GM19455 (cell line): ENCODE data around the gene TBC1D2B.
A peak's percentile ranks its signal among the peaks of the same experiment; 100 is the strongest.

ENCODE experiments used
- ATAC-seq: cut with Tn5 transposase; IDR thresholded peaks from one replicate; pipeline ENCODE4 v1.9.1; 2021; ENCODE audit not compliant: unreplicated experiment

Gene TBC1D2B

DNA sequence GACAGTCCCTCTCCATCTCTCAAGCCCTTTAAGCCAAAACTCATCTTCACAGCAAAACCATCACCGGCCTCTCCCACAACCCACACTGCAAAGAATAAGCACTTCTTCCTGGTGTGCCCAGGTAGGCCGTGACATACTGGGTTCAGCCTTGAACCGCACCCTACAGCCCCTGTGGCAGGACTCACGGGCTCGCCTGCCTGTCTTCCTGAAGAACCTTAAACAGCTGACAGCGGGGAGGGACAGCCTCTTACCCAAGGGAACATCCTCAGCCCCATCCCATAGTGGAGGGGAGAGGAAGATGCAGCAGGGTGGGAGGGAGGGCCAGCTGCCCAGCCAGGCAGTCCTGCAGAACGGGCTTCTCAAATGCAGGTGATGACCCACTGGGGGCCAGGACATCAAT, 40.2 kb downstream of the TBC1D2B start:
- no peak for ATAC-seq

- no peak for ATAC-seq
Observed at GRCh38 chr15:78035861-78036476, 41.5 kb downstream of the TBC1D2B start.

- no peak for ATAC-seq
Observed at GRCh38 chr15:78035321-78035751, 42.2 kb downstream of the TBC1D2B start.

DNA sequence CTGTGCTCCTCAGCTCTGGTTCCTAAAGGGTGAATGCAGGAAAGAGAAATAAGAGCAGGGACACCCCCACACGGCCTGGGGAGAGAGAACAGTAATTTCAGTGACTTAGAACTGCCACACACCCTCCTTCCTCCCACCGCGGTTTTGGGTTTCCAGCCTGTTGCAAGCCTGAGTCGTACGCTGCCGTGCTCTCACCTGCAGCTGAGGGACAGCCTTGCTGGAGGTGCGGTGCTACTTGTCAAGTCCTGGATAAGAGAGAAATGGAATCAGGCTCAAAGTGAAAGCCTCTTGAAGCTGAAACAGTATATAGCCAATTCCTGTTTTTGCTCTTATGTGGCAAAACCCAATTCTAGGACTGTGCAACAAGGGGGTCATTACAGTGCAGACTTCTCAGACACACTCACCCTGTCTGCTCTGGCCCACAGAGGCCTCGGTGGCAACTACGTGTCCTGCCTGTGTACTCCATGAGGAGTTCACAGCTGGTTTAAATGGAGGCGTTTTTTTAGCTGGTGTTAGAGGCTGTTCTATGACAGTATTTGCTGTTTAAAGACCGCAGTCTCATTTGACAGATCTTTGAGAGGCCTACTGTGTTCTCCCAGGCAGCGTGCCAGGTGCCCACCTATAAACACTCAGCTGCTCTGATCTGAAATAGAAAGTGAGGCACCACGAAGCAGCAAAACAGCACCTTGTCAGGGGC, 42.9 kb downstream of the TBC1D2B start:
- ATAC-seq: peak; percentile 79

GRCh38 chr15:78033864-78034263, 43.6 kb downstream of the TBC1D2B start:
- no peak for ATAC-seq

DNA sequence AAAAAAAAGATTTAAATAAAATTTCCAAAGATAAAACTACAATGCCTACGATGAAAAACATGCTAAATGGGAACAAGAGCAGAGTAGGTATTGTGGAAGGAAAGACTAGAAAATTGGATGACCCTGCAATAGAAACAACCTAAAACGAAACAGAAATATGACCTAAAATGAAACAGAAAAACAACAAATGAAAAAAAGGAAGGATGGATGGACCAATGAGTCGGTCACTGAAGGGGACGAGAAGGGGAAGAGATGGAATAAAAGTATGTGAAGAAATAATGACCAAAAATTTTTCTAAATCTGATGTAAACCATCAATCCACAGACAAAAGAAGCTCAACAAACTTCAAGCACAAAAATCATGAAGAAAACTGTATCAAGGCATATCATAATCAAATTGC, 44.8 kb downstream of the TBC1D2B start:
- ATAC-seq: no peak

DNA sequence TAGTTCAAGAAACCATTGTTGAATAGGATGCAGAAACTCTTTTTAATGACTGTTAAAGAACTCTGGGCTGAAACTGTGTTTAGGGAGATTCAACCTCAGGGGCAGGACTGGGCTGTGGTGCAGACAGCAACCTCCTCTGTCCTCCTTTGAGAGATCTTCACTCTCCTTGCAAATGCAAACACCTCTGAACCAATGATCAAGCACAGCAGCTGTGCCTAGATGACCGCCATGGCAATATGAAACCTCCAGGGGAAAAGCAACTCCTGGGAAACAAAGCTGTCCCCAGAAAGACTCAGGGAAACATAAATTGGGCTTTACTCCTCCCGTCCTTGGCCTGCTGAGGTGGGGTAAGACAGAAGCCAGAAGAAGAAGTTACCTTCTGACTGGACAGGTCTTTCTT, 52.6 kb downstream of the TBC1D2B start:
- ATAC-seq: no peak

- ATAC-seq: no peak
Observed at GRCh38 chr15:78024519-78024870, 53.0 kb downstream of the TBC1D2B start.

GRCh38 chr15:78023865-78024518, 53.5 kb downstream of the TBC1D2B start:
- no peak for ATAC-seq

DNA sequence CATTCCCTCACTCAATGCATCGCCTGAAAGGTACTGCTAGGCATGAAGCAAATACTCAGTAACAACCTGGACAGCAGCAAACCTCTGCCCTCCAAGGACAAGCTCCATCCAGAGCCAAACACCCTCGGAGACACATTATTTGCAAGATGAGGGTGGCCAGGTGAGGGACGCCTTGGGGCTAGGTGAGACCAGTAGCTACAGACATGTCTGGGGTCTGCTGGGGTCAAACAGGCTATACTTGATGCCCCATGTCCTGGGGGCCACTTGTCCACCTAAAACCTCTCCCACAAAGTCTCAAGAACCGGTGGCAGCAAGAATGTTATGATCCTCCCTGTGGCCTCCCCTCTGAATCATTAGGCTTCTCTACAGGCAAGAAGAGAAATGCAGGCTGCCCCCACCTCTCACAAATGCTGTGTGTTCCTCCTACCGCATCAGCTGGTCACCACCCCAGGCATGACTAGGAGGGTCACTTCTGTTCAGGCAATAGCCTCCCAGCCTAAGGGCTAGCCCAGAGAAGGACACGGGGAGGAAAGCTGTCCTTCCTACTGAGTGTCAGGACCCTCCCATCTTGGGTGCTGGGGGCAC, 54.3 kb downstream of the TBC1D2B start:
- no peak for ATAC-seq

- no peak for ATAC-seq
Observed at GRCh38 chr15:78021761-78022160, 55.8 kb downstream of the TBC1D2B start.

DNA sequence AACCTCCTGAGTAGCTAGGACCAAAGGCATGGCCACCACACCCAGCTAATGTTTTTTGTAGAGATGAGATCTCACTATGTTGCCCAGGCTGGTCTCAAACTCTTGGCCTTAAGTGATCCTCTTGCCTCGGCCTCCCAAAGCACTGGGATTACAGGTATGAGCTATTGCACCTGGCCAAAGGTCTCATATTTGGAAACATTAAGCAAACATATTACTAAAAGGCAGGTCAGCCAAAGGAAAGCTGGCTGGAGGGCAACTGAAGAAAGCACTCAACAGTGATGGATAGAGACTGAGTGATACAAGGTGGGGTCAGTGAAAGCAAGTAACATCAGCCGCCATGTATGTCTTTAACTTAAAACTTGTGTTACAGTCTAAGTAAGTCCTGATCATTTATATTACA, 57.5 kb downstream of the TBC1D2B start:
- ATAC-seq: no peak

DNA sequence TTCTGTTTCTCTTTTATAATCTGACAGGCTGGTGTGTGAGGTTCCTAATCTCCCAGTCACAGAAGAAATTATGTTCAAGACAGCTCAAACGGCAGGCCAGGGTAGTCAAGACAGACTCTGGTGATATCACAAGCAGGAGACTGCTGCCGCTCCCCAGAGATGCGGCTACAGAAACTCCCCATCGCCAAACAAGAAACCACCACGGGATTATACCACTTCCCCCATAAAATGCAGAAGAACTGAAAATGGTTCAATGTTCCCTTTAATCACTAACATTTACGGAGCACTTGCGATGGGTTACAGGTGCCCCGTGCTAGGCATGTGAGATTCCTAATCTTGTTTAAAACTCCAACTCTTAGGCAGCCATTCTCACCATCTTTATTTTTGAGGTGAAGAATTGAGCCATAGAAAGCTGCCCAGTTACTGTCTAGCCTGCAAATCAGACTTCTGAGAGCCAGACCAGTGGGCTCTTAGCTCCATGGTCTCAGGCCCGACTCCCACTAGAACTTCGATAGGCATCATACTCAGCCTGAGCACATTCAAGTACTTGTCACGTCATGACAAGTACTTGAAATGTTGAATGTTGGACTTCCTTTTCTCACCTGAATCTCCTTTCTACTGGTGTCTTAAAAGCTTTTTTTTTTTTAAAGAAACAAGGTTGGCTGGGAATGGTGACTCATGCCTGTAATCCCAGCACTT, 58.4 kb downstream of the TBC1D2B start:
- ATAC-seq: no peak

- ATAC-seq: no peak
Observed at GRCh38 chr15:78018445-78018844, 59.1 kb downstream of the TBC1D2B start.

DNA sequence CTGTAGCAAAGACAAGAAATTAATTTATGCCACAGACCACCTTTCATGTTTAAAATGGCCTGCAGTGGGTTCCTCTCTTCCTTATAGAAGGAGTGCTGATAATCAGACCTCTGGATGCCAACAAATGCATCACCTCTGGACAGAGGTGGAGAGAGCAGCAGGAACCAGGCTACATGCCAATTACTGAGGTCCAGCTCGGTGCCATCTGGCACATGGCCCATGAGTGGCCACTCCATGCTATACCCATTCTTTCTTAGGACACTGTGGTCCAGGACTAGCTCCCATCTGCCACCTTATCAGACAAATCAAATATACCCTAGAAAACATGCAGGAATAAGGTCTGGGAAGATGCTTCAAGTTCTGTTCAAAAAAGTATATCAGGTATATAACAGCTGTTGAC, 60.7 kb downstream of the TBC1D2B start:
- ATAC-seq: no peak

DNA sequence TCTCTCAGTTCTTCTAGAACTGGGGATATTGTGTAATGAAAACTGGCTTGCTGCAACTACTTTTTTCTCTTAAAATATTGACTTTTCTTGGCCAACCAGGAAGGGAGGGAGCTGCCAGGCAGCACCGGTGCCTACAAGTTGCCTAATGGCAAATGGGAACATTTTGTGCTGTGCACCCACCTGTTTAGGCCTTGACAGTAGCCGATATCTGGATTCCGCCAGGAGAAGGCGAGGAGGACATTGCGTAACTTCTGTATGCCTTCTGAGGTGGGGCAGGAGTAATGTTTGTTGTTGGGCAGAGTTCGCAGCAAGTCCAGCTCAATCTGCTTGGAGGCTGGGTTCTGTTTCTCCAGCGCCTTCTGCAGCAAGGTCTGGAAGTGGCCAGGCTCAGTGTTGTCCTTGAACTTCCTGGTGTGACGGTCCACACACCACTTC, 64.9 kb downstream of the TBC1D2B start:
- ATAC-seq: no peak

DNA sequence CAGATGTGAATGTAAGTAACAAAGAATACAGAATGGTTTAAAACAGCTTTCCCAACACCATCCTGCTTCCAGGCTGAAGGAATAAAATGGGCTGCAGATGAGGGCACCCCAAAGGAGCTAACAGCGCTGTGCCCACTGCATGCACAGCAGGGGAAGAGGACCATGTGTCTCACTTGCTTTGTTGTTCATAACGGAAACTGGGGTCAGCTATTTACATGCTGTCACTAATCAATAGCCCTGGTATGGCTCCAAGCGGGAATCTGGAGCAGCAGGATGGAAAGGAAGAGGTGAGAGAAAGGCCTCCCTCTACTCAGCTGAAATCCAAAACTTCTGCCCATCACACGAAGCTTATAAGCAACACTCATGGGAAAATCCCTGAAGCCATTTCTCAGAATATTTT, 67.4 kb downstream of the TBC1D2B start:
- ATAC-seq: no peak

GRCh38 chr15:78007964-78008886, 69.3 kb downstream of the TBC1D2B start:
- no peak for ATAC-seq

DNA sequence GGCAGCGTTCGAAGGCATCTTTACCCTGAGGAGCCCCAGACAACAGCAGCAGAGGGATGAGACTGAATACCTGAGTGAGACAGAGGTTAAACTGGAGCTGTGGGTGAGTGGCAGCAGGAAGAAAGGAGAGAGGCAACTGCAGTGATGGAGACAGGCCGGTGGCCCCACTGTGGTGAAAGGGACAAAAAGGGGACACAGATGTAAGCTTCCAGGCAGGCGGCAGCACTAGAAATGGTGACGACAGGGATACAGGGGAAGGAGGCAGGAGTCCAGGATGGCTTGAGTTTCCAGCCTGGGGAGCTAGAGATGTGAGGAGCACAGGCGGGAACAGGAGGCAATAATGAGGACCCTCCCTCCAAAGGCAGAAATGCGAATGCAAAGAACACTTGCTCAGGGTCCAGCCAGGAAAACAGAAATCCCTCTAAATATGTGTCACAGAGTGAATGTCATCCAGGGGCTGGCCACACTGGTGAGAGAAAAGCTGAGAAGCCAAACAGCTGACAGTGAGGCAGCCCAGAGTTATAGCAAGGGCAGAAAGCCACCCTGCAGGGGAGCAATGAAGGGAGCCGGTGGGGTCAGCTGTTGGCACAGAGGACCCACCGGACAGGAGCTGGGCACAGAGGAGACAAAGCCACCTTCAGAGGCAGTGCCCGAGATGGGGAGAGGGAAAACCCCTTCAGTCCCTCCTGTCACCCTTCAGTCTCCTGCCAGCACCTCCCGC, 70.1 kb downstream of the TBC1D2B start:
- ATAC-seq: no peak
